Measurements from ENCODE around the gene ZNF750. TPM values are rescaled to one million over a fixed set of nuclear protein-coding genes. Genes with fewer than 3 reads are reported as not detected.

Gene ZNF750
- total and polyA plus RNA-seq, 12 donors = 0.07 to 0.20 (median 0.11) TPM; not detected in 8

DNA sequence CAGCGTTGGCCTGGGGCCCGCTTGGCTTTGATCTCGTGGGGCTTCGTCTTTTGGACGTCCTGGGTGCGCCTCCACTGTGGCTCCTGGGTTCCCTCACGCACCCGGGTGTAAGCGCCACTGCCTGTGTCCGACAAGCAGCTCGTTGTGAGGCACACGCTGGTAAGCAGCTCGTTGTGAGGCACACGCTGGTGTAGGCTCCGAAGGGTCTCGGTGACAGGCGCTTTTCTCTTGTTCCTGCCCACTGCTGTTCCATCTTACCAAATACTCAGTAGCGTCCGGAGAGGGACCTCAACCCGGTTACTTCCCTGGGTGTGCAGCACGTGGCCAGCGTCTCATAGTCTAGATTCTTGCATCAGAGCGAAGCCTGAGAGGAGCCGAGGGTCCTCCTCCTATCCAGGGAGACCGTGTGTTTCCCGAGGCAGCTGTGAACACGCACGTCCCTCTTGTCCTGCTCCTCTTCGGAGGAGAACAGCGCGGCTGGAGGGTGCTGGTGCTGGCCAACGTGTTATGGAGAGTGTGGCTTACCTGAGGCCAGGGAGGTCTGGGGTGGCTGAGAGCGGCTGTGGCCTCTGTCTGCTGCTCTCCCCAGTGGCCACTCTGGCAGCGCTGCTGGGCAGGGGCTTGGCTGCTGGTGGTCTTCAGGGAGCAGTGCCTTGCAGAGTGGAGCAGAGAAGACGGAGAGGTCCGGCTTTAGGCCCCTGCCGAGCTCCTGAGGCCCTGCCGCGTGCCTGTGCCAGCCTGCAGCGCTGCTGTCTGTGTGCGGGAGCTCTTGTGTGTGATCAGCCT lies 32.1 kb upstream of the ZNF750 start:
- WGBS, 4 donors = 87 to 89% (median 88%) methylated on average over 33 to 41 of the region's 41 CpGs
- H3K27ac ChIP-seq = peak overlapping the region in 1 of 5 donors; percentile 26
- H3K36me3 ChIP-seq (replicated peaks in 1 of 2) = peaks cover 0 to 11% of the 10 kb centered on the region in 2 donors
- H3K4me1 ChIP-seq (replicated peaks in 1 of 2) = peaks cover 0 to 13% of the 10 kb centered on the region in 2 donors
- H3K4me3 ChIP-seq = no peak overlapping the region
- DNase-seq = no peak
- no peaks in the 10 kb centered on the region for H3K27me3 ChIP-seq
- TF ChIP-seq, protein P1, sequence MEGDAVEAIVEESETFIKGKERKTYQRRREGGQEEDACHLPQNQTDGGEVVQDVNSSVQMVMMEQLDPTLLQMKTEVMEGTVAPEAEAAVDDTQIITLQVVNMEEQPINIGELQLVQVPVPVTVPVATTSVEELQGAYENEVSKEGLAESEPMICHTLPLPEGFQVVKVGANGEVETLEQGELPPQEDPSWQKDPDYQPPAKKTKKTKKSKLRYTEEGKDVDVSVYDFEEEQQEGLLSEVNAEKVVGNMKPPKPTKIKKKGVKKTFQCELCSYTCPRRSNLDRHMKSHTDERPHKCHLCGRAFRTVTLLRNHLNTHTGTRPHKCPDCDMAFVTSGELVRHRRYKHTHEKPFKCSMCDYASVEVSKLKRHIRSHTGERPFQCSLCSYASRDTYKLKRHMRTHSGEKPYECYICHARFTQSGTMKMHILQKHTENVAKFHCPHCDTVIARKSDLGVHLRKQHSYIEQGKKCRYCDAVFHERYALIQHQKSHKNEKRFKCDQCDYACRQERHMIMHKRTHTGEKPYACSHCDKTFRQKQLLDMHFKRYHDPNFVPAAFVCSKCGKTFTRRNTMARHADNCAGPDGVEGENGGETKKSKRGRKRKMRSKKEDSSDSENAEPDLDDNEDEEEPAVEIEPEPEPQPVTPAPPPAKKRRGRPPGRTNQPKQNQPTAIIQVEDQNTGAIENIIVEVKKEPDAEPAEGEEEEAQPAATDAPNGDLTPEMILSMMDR (IDR thresholded peaks at IDR 0.05) = no peak
- TF ChIP-seq POLR2A (IDR thresholded peaks at IDR 0.05) = no peak
- H3K9me3 ChIP-seq (replicated peaks in 1 of 3) = no peaks in the 10 kb centered on the region
- intact Hi-C loops (cut with DNase I) = no loop called here

DNA sequence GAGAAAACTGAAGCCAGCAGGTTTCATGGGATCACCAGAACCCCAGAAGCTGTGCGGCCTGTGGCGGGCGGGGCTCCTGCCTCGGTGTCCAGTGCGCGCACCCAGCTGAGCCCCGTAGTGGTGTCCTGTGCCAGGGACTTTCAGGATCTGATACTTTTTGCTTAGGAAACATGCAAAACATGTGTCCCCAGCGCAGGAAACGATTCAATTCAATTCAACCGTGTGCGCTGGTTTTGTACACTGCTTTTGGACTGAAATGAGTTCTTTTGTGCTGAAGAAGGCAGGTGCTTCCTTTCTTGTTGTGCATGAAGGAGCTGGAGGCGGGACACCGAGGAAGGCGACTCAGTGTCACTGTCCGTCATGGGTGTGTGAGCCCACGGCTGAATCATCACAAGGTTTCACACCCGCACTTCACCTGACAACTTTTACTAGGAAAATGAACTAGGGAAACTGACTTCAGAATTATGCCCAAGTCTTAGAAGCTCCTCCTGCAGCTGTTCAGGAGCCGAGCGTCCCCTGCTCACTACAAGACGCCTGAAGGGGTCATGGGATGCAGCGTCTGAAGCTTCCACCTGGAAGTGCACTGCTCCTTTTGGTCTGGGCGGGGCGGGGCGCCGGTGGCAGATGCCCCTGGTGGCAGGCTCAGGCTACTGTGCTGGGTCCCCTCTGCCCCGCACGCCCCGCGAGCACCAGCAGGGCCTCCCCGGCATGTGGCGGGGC lies 31.4 kb upstream of the ZNF750 start:
- H3K4me1 ChIP-seq (replicated peaks in 1 of 2) = peaks cover 0 to 13% of the 10 kb centered on the region in 2 donors
- WGBS, 4 donors = 87 to 93% (median 91%) methylated on average over 22 to 31 of the region's 31 CpGs
- DNase-seq = no peak

DNA sequence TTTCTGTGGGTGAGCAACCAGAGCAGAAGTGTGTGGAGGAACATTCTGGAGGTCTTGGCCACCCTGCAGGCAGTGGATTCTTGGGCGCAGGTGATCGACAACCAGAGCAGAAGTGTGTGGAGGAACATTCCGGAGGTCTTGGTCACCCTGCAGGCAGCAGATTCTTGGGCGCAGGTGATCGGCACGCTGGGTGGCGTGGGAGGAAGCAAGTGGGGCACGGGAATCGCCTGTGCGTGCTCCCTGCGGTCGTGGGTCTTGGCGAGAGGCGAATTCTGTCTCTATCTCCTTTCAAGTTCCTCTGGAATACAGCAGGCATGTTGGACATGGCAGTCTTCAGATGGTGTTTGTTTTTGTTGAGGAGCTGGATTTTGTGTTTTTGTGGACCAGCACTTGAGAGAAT lies 30.7 kb upstream of the ZNF750 start:
- intact Hi-C loops (cut with DNase I) = no loop called here
- H3K27ac ChIP-seq = no peak overlapping the region
- no peak for DNase-seq
- WGBS, 4 donors = 92 to 98% (median 95%) methylated on average over 12 to 14 of the region's 14 CpGs
- no peaks in the 10 kb centered on the region for H3K27me3 ChIP-seq
- peaks cover 0 to 8% of the 10 kb centered on the region in 2 donors for H3K4me1 ChIP-seq (replicated peaks in 1 of 2)
- H3K36me3 ChIP-seq (replicated peaks in 1 of 2) = peaks cover 0 to 11% of the 10 kb centered on the region in 2 donors
- no peak overlapping the region for H3K4me3 ChIP-seq
- TF ChIP-seq POLR2A (IDR thresholded peaks at IDR 0.05) = no peak
- H3K9me3 ChIP-seq (replicated peaks in 1 of 3) = no peaks in the 10 kb centered on the region

More for the DNA sequence above, 31.4 kb upstream of the ZNF750 start:
- Histone ChIP-seq H3K9me3 (replicated peaks in 1 of 3) (no peaks in the 10 kb centered on the region), H3K27me3 (no peaks in the 10 kb centered on the region), H3K27ac (peak overlapping the region in 1 of 5 donors; percentile 26), H3K36me3 (replicated peaks in 1 of 2) (peaks cover 0 to 11% of the 10 kb centered on the region in 2 donors), H3K4me3 (no peak overlapping the region)
- TF ChIP-seq, protein P1 (IDR thresholded peaks at IDR 0.05) = no peak
- TF ChIP-seq POLR2A (IDR thresholded peaks at IDR 0.05) = no peak
- intact Hi-C loops (cut with DNase I) = no loop called here

DNA sequence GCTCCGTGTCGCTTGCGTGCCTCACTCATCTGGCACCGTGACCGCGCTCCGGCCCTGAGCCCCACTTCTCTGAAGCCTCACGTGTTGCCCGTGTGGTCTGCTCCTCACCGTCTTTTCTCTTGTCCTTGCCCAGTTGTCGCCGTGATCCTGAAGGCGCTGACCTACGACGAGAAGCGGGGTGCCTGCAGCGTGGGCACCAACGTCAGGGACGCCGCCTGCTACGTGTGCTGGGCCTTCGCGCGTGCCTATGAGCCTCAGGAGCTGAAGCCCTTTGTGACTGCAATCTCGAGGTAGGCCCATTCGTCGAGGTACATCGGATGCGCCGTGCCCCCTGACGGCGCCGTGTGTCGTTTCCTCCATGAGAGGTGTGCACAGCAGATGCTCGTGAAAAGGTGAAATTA lies 30.3 kb upstream of the ZNF750 start:
- intact Hi-C loops (cut with DNase I) = no loop called here
- 92 to 96% (median 93%) methylated on average over 32 to 35 of the region's 35 CpGs for WGBS, 4 donors

More for the DNA sequence above, 30.3 kb upstream of the ZNF750 start:
- Histone ChIP-seq H3K4me3 (no peak overlapping the region), H3K4me1 (replicated peaks in 1 of 2) (peaks cover 0 to 8% of the 10 kb centered on the region in 2 donors), H3K36me3 (replicated peaks in 1 of 2) (peaks cover 0 to 11% of the 10 kb centered on the region in 2 donors), H3K27ac (no peak overlapping the region), H3K27me3 (no peaks in the 10 kb centered on the region), H3K9me3 (replicated peaks in 1 of 3) (no peaks in the 10 kb centered on the region)
- DNase-seq = no peak
- TF ChIP-seq, protein P1 (IDR thresholded peaks at IDR 0.05) = no peak
- no peak for TF ChIP-seq POLR2A (IDR thresholded peaks at IDR 0.05)
